Nucleus accumbens (tissue), 56 donors: Measurements from ENCODE around the gene TNFRSF1A.
A peak's percentile ranks its signal among the peaks of the same experiment; 100 is the strongest.

Experiments used
- DNase-seq, 56 donors: peaks; one replicate each; lab custom pipeline; 2025; lab: John Stamatoyannopoulos, UW

Gene TNFRSF1A

GRCh38 chr12:6375269-6376078 lies 33.6 kb upstream of the TNFRSF1A start, which contains the start of gene SCNN1A:
Gene SCNN1A (minus strand): TSS chr12:6375563. CDS start chr12:6374783, 780 bp downstream.
- DNase-seq = no peak

GRCh38 chr12:6374786-6375160 lies 32.9 kb upstream of the TNFRSF1A start:
- no peak for DNase-seq

- no peak for DNase-seq
These were observed 32.3 kb upstream of the TNFRSF1A start for GRCh38 chr12:6374028-6374785.

GRCh38 chr12:6373022-6373787 lies 31.3 kb upstream of the TNFRSF1A start:
- DNase-seq = no peak

DNA sequence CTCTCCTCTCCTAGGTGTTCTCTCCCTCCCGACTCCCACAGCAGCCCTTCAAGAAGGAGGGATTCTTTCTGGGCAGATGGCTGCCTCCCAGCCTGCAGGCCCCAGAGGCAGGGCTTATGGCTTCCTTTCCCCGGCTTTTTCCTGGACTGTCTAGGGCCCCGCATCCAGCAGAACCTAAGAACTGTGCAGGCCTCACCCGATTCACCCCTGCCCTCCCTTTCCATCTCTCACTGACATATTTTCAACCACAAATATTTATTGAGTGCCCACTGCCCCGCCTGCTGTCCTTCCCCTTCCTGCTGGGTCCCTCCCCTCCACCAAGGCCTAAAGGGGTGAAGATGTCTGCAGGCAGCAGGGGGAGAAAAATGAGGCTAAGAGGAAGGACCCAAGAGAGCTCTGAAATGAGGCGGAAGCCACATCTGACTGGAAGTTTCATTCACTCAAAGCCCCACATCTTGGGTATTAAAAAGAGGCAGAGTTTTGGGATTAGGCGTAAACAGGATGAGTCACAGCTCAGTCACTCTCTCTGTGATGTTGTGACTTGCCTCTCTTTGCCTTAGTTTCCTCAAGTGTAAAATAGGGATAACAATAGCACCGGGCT lies 30.6 kb upstream of the TNFRSF1A start:
- DNase-seq = no peak

DNA sequence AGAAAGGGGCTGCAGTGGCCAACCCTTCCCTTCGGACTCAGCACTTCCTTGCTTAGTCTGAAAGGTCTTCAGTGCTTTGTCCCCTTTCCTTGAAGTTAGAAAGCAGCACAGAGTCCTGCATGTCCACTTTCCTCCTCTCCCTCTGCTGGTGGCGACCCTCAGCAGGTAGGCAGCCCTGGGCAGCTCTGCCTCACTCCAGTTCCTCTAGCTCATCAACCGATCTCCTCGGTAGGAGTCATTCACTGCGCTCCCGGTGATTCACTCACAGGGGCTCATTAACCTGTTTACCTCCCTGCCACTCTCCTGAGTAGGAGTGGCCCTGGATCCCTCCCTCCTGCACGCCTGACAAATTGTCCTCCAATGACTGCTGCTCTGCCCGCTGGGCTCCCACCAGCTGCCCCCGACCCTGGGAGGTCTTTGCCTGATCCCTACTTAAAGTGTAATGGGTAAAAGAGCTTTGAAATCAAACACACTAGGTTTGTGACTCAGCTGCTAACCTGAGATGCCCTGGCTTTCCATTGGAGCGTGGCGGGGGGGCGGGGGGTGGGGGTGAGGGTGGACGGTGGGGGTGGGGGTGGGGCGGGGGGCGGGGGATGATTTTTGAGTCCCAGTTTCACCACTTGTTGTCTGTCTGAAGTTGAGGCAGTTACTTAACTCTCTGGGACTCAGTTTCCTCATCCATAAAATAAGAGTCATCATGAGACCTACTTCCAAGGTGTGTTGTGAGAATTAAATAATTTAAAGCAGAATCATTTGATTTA lies 29.3 kb upstream of the TNFRSF1A start:
- peak in 1 of 56 donors; percentile 44 for DNase-seq

DNA sequence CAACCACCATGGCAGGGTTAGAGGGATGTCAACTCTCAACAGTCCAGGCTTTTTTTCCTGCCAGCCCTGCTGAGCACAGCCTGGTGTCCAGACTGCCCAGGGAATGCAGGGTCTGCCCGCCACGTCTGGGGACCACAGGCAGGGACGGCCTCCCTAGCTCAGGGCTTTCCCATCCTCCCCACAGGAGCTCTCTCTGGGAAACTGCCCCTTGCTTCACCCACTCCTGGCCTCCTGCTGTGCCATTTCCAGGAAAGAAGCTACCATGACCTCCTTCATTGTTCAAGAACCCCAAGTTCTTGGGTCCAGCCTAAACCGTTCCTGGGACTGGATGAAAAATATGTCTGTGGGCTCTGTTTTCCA lies 28.7 kb upstream of the TNFRSF1A start:
- no peak for DNase-seq

DNA sequence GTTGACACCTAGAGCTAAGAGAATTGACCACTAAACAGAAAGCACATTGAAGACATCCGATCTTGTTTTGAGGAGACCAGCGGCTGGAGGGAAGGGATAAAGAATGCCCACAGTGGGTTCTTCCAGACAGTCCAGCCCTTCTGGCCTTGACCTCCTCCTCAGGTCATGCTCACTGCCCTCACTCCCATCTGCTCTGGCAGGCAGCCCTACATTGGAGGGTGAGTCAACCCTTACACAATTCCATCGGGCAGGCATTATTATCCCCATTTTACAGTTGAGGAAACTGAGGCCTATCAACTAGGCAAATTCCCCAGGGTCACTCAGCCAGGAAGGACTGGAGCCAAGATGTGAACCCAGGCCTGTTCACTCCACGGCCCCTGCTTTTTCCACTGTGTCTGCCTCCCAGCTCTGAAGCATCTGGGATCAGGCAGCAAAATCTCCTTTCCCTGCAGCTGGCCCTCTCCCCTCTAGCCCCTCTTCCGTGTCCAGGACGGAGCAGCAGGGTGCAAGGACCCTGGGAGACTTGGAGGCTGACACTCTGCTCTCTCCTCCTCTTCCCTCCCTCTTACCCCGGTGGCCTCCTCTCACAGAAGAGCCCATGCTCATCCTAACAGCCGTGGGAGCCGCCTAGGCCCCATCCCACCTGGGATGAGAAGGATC lies 28.2 kb upstream of the TNFRSF1A start:
- DNase-seq = no peak

DNA sequence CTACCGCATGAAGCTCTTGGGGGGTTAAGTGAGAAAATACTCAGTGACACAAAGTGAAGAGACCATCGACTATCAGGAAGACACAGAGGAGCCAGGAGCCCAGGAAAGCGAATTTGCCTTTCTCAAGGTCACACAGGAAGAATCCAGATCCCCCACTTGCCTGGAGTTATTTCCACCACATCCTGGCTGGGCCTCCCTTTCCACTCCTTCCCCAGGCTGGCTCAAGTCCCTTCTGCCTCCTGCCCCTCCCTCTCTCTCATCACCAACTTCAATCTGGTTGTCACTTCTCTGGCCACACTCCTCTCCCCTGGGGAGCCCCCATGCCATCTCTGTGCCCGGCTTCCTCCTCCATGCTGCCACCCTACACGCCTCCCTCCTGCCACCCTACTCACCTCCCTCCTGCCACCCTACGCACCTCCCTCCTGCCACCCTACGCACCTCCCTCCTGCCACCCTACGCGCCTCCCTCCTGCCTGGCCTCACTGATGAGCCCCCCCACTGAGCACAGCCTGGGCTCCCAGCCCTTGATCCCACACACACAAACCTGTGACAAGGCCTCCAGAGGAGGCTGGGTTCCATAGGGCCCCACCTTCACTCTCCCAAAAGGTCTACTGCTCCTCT lies 27.1 kb upstream of the TNFRSF1A start:
- DNase-seq = no peak

- no peak for DNase-seq
These were observed 26.4 kb upstream of the TNFRSF1A start for GRCh38 chr12:6367969-6368892.

DNA sequence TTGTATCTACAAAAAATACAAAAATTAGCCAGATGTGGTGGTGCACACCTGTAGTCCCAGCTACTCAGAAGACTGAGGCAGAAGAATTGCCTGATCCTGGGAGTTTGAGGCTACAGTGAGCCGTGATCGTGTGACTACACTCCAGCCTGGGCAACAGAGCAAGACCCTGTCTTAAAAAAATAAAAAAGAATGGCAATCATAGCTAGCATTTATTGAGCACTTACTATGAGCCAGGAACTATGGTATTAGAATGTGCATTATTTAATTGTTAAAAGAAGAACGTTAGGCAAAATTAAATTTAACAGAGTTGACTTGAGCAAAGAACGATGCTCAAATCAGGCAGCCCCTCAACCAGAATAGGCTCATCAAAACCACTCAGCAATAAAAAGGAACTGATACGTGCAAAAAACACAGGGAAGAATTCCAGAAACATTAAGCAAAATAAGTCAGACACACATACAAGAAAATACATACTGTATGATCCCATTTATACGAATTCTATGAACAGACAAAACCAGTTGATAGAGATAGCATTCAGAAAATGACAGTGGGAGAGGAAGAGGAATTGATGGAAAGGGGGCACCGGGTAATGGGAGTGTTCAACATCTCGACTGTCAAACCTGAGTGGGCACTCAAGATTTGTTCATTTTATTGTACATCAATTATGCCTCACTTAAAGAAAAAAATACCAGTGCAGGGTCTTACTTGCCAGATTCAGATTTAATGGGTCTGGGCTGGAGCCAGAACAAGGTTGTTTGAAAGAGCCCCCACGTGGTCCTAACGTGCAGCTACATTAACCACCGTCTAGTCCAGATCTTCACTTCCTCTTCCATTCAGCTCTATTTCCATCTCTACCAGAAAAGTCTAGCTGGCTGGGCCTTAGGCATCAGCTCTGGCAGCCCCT lies 25.4 kb upstream of the TNFRSF1A start:
- DNase-seq = peak in 3 of 56 donors; percentile 13 to 16 (median 14)

DNA sequence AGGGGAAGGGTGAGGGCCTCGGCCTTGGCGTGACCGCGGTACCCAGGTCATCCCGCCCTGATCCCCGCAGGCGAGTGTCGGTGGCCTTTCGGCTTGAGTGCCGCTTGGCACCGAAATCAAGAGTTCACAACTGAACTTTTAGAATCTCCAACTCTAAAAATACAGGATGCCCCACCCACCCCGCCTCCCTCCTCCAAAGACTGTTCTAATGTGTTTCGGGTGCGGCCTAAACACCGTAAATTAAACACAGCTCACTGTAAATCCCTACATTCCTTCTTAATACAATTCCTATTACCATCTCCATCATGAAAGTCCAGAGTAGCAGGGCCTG lies 22.1 kb upstream of the TNFRSF1A start:
- no peak for DNase-seq

DNA sequence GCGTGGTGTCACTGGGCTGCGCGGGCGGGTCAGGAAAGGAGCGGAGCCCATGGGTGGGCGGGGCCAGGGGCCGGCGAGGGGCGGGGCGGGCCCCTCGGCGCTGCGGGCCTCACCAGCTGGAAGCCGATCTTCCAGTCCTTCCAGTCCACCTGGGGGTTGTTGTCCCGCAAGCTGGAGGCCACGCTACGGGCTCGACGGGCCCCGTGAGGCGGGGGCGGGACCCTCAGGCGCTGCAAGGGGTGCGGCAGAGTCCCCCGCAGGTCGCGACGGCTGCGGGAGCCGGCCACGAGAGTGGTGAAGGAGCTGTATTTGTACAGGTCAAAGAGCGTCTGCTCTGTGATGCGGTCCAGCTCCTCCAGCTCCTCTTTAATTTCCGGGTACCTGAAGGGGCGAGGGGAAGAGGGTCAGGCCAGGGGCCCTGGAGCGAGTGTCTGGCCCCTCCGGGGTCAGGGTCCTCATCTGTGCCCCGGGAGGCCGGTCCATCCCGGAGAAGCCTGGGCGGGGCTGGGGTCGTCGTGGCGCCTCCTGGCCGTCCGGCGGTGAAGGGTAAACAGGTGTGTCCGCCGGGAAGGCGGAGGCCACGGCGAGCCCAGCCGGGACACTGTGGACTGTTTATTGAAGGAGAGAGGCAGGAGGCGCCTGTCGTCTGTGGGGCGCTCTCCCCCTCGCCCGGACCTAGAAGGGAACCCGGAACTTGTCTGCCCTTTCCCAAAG lies 21.6 kb upstream of the TNFRSF1A start:
- peak in 6 of 56 donors; percentile 10 to 53 (median 22) for DNase-seq

- DNase-seq = no peak
These were observed 21.1 kb upstream of the TNFRSF1A start for GRCh38 chr12:6363010-6363329.

DNA sequence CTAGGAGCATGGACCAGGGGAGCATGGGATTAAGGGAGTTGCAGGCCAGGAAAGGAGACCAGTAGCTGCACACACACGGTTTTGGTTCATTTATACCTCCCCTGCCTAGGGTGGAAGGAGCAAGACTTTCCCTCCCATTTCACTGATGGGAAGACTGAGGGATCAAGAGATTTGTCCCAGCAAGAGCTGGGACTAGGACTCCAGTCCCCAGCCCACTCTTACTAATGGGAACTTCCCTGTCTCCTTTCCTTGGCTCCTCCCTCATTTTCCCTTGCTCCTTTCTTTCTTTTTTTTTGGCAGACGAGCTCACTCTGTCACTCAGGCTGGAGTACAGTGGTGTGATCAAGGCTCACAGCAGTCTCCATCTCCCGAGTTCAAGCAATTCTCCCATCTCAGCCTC lies 20.5 kb upstream of the TNFRSF1A start:
- no peak for DNase-seq

GRCh38 chr12:6361834-6362233 lies 20.0 kb upstream of the TNFRSF1A start:
- DNase-seq = no peak
